Gastroesophageal sphincter (tissue), 3 donors: Measurements from ENCODE around the gene SAA1.

Experiments used
- POLR2A ChIP-seq, 2 donors: fragments of 450-650 bp; IDR thresholded peaks; one replicate each; pipeline ENCODE4 v1.6.1; 2017; ENCODE audit warnings: antibody characterized with exemption in 2 of 2, mild to moderate bottlenecking in 2 of 2, moderate library complexity in 1 of 2
- TF ChIP-seq, protein P1 (sequence below), 4 experiments: fragments of 200-600 bp in 2 of 4; fragments of 450-650 bp in 2 of 4; sonication (generic) in 1 of 4; IDR thresholded peaks; one replicate each; pipeline ENCODE4 v1.5.1; 2017 to 2019; ENCODE audit warnings: antibody characterized with exemption in 4 of 4, mild to moderate bottlenecking in 2 of 4, moderate library complexity in 2 of 4

DNA sequence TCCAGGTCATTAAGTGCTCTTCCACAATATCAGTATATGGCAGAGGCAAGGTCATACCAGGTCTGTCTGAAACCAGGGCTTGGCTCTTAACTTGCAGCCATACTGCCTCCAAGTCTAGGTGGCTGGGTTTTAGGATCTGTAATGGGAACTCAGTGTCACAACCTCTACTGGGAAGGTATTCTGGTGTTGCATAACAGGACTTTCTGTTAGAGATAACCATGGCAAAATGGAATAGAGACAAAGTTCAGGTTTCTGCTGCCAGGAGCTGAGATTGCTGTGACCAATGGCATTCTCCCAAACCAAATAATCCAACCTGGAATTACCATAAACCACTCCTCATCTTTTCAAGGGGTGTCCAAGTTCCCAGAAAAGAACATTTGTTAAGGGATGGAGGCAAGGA is 6.8 kb upstream of the SAA1 start:
- TF ChIP-seq, protein P1, sequence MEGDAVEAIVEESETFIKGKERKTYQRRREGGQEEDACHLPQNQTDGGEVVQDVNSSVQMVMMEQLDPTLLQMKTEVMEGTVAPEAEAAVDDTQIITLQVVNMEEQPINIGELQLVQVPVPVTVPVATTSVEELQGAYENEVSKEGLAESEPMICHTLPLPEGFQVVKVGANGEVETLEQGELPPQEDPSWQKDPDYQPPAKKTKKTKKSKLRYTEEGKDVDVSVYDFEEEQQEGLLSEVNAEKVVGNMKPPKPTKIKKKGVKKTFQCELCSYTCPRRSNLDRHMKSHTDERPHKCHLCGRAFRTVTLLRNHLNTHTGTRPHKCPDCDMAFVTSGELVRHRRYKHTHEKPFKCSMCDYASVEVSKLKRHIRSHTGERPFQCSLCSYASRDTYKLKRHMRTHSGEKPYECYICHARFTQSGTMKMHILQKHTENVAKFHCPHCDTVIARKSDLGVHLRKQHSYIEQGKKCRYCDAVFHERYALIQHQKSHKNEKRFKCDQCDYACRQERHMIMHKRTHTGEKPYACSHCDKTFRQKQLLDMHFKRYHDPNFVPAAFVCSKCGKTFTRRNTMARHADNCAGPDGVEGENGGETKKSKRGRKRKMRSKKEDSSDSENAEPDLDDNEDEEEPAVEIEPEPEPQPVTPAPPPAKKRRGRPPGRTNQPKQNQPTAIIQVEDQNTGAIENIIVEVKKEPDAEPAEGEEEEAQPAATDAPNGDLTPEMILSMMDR (IDR thresholded peaks at IDR 0.05) = no peak
- TF ChIP-seq POLR2A (IDR thresholded peaks at IDR 0.05) = no peak
